Measurements from ENCODE around the gene TECPR1. TPM values are rescaled to one million over a fixed set of nuclear protein-coding genes. Genes with fewer than 3 reads are reported as not detected.

Gene TECPR1
- total and polyA plus RNA-seq, 2 of the 4 experiments (the other 2 are of a cell fraction) = 11.5 to 14.7 TPM

- TF ChIP-seq ELK1 (IDR thresholded peaks at IDR 0.05; ENCODE audit: borderline replicate concordance, low read depth, low read length) = no peak
Observed at GRCh38 chr7:98231493-98232262, 20.4 kb downstream of the TECPR1 start (continued).

- Histone ChIP-seq H4K91ac (ENCODE audit: insufficient read depth, low read depth, low read length) (no peak overlapping the region), H3K9ac (ENCODE audit: low read depth, low read length) (no peak overlapping the region), H2BK15ac (ENCODE audit: low read depth, low read length) (no peak overlapping the region), H3K9me1 (ENCODE audit: insufficient read depth, low read length) (no peaks in the 10 kb centered on the region), H3K18ac (ENCODE audit: low read depth, low read length) (no peak overlapping the region), H4K5ac (ENCODE audit: low read depth, low read length) (no peak overlapping the region), H4K20me1 (ENCODE audit: insufficient read depth, low read length) (no peaks in the 10 kb centered on the region), H3K36me3 (ENCODE audit: control insufficient read depth, insufficient read depth, low read length) (peaks cover 34% of the 10 kb centered on the region), H2AK5ac (ENCODE audit: low read depth, low read length) (no peak overlapping the region), H3K14ac (replicated peaks; ENCODE audit: low read depth, low read length) (no peak overlapping the region), H4K8ac (ENCODE audit: low read depth in 2 of 2, low read length in 2 of 2) (no peak overlapping the region), H3K27me3 (ENCODE audit: control insufficient read depth, insufficient read depth, low read length) (no peaks in the 10 kb centered on the region), H2AFZ (replicated peaks; ENCODE audit: low read length, poor library complexity) (no peak overlapping the region), H3K4me3 (ENCODE audit: insufficient read depth, low read depth, low read length) (no peak overlapping the region), H2BK120ac (ENCODE audit: low read depth, low read length) (no peak overlapping the region), H3K4ac (ENCODE audit: low read depth, low read length) (no peak overlapping the region), H3K56ac (ENCODE audit: extremely low read depth, insufficient read depth, low read length) (no peak overlapping the region), H3K4me1 (ENCODE audit: control insufficient read depth, insufficient read depth, low read length) (no peaks in the 10 kb centered on the region), H2BK5ac (ENCODE audit: low read depth, low read length, poor library complexity, severe bottlenecking) (no peak overlapping the region), H2AK9ac (replicated peaks; ENCODE audit: low read depth, low read length, poor library complexity) (no peak overlapping the region), H3K9me3 (ENCODE audit: control insufficient read depth, insufficient read depth, low read length) (no peaks in the 10 kb centered on the region), H3K23ac (ENCODE audit: low read depth, low read length) (no peak overlapping the region), H3K4me2 (ENCODE audit: low read depth, low read length) (no peak overlapping the region), H2BK20ac (ENCODE audit: low read depth, low read length) (no peak overlapping the region), H3K79me1 (ENCODE audit: low read depth in 1 of 2, low read length in 2 of 2) (no peaks in the 10 kb centered on the region), H3K27ac (ENCODE audit: insufficient read depth, low read length) (no peak overlapping the region)
- intact Hi-C loops (cut with micrococcal nuclease) = no loop called here
- DNase-seq (no peak), ATAC-seq (ENCODE audit: low read depth) (no peak)
- dilution Hi-C loops (cut with HindIII; ENCODE audit: low sequenced_read_pairs, unreplicated experiment) = no loop called here
- ChIA-PET CTCF (no interaction called here), POLR2A (ENCODE audit: unreplicated experiment) (no interaction called here)
- in situ Hi-C loops (cut with MboI; ENCODE audit: low sequenced_read_pairs) = loop anchor here (10.0 kb wide), 1 partner anchor 206 kb away; no protein-coding TSS in a partner anchor
- no TSS peak for BruUV-seq (replicated peaks)
- 89% methylated on average over 18 of the region's 30 CpGs; no CpG with 5 or more reads in 1 of the 2 experiments for WGBS, 2 experiments (ENCODE audit: extremely low coverage in 2 of 2, insufficient read length in 1 of 2)
- TF ChIP-seq CHD1 (IDR thresholded peaks at IDR 0.05; ENCODE audit: low read depth, low read length) (no peak), ELK1 (IDR thresholded peaks at IDR 0.05; ENCODE audit: borderline replicate concordance, low read depth, low read length) (no peak), BHLHE40 (IDR thresholded peaks at IDR 0.05; ENCODE audit: low read depth, low read length) (no peak), SMC3 (IDR thresholded peaks at IDR 0.05; ENCODE audit: low read depth, low read length) (no peak), RFX5 (IDR thresholded peaks at IDR 0.05; ENCODE audit: low read depth, low read length) (no peak), FOS (IDR thresholded peaks at IDR 0.05; ENCODE audit: low read depth, low read length) (no peak), MAZ (IDR thresholded peaks at IDR 0.05; ENCODE audit: borderline replicate concordance, low read depth, low read length) (no peak), CTCF (conservative IDR thresholded peaks at IDR 0.05; ENCODE audit: low read depth, low read length) (no peak), CEBPB (IDR thresholded peaks at IDR 0.05; ENCODE audit: low read depth, low read length) (no peak), RAD21 (IDR thresholded peaks at IDR 0.05; ENCODE audit: low read length) (no peak)
Observed at GRCh38 chr7:98230746-98231471, 21.1 kb downstream of the TECPR1 start.

Measured in IMR-90 (cell line).